OCI-LY7 (cell line): ENCODE results near the gene CTSV. TPM values are rescaled to one million over a fixed set of nuclear protein-coding genes. Genes with fewer than 3 reads are reported as not detected.

Experiments
- BruUV-seq: library from RNA; stranded (reverse); fragments of 400-500 nt; replicated peaks from 2 replicates; lab custom pipeline; 2021; lab: Mats Ljungman, UMichigan
- CTCF ChIA-PET: fragments of 300-600 bp; sonication (Branson Sonifier 250); formaldehyde crosslinking; loops from one replicate; lab custom pipeline; 2022; ENCODE audit warnings: antibody characterized with exemption; ENCODE audit not compliant: unreplicated experiment; lab: Charles Lee
- POLR2A ChIA-PET: fragments of 300-600 bp; sonication (Branson Sonifier 250); formaldehyde crosslinking; loops from one replicate; lab custom pipeline; 2022; ENCODE audit warnings: antibody characterized with exemption; lab: Charles Lee
- DNase-seq: peaks from one replicate; pipeline ENCODE4 v3.0.0-alpha.2; 2015; ENCODE audit warnings: low spot score
- H2AFZ ChIP-seq: fragments of 200-600 bp; sonication (generic), shearing (Covaris generic); 2 replicates; pipeline ENCODE4 v1.6.1; 2014; ENCODE audit warnings: mild to moderate bottlenecking, antibody characterized with exemption, low read length, moderate library complexity
- H3K27ac ChIP-seq: fragments of 200-600 bp; sonication (generic); 2 replicates; pipeline ENCODE4 v1.5.1; 2014; ENCODE audit warnings: mixed run types, low read depth, mild to moderate bottlenecking, moderate library complexity, low read length, inconsistent platforms; ENCODE audit not compliant: poor library complexity, severe bottlenecking
- H3K36me3 ChIP-seq: fragments of 200-600 bp; sonication (generic); 2 replicates; pipeline ENCODE4 v1.6.1; 2014; ENCODE audit warnings: mild to moderate bottlenecking, antibody characterized with exemption, low read length, moderate library complexity, mixed read lengths; ENCODE audit not compliant: insufficient read depth
- H3K4me1 ChIP-seq: fragments of 200-600 bp; sonication (generic); 2 replicates; pipeline ENCODE4 v1.5.1; 2014; ENCODE audit warnings: mild to moderate bottlenecking, low read length; ENCODE audit not compliant: insufficient read depth, poor library complexity, severe bottlenecking
- H3K4me2 ChIP-seq: fragments of 200-600 bp; sonication (generic); 2 replicates; pipeline ENCODE4 v1.6.1; 2014; ENCODE audit warnings: mild to moderate bottlenecking, low read length
- H3K4me3 ChIP-seq: fragments of 200-600 bp; sonication (generic); 2 replicates; pipeline ENCODE4 v1.5.1; 2014; ENCODE audit warnings: mild to moderate bottlenecking, low read depth, low read length; ENCODE audit not compliant: poor library complexity, severe bottlenecking
- H3K79me2 ChIP-seq: fragments of 200-600 bp; sonication (generic); 2 replicates; pipeline ENCODE4 v1.6.1; 2016; ENCODE audit warnings: low read depth, mild to moderate bottlenecking, low read length, moderate library complexity, mixed read lengths; ENCODE audit not compliant: insufficient read depth
- H3K9me2 ChIP-seq: fragments of 200-600 bp; sonication (generic); 2 replicates; pipeline ENCODE4 v1.6.1; 2016; ENCODE audit warnings: mild to moderate bottlenecking, low read length, mixed read lengths; ENCODE audit not compliant: insufficient read depth
- H3K9me3 ChIP-seq: fragments of 200-600 bp; sonication (generic); 2 replicates; pipeline ENCODE4 v1.6.1; 2014; ENCODE audit warnings: mild to moderate bottlenecking, mixed run types, low read length, mixed read lengths
- H4K20me1 ChIP-seq: fragments of 200-600 bp; sonication (generic); 2 replicates; pipeline ENCODE4 v1.6.1; 2014; ENCODE audit warnings: mild to moderate bottlenecking, antibody characterized with exemption, low read length, moderate library complexity, mixed read lengths; ENCODE audit not compliant: insufficient read depth
- EZH2phosphoT487 ChIP-seq: fragments of 200-600 bp; sonication (generic); IDR thresholded peaks from 2 replicates; pipeline ENCODE4 v1.6.1; 2018; ENCODE audit warnings: low read depth, borderline replicate concordance, mild to moderate bottlenecking, mixed run types, antibody characterized with exemption, low read length, moderate library complexity, mixed read lengths
- intact Hi-C: fragments of 100-400 bp; cut with micrococcal nuclease; formaldehyde crosslinking; loops from one replicate; pipeline ENCODE4 v1.10.0; 2022; ENCODE audit not compliant: unreplicated experiment
- total RNA-seq, 2 experiments: library from RNA; depleted of rRNA in 1 of 2; stranded (reverse); fragments of >200 nt in 1 of 2; shearing (Covaris generic) in 1 of 2; gene quantifications; 2 replicates each; pipeline ENCODE4 v1.2.3, GENCODE V29; 2014 to 2022
- TF ChIP-seq, protein P1 (sequence below): fragments of 200-600 bp; sonication (generic); conservative IDR thresholded peaks from 2 replicates; pipeline ENCODE4 v1.5.1; 2014; ENCODE audit warnings: mild to moderate bottlenecking, antibody characterized with exemption, low read length, moderate library complexity, mixed read lengths

Gene CTSV
- total RNA-seq, 2 experiments from 2014 or later = 0.25 to 1.3 TPM

DNA sequence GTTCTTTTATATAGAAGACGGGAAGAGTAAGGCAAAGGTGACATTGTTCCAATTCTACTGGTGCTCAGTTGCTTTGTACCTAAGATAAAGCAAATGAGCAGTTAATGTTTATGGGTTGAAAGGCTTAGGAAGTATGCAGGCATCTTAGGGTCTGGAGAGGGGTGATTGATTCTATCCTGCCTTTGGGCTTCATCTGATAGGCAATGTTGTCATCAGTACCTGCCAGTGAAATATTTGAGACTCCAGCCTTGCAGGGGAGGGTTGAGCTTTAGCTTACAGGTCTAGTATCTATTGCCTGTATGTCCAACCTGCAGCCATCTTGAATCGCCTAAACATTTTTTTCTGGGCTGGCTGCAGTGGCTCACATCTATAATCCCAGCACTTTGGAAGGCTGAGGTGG, 13.8 kb upstream of the CTSV start:
- Histone ChIP-seq H3K4me3 (no peak overlapping the region), H3K4me1 (no peaks in the 10 kb centered on the region), H2AFZ (no peak overlapping the region), H3K36me3 (no peaks in the 10 kb centered on the region), H3K79me2 (no peaks in the 10 kb centered on the region), H4K20me1 (no peaks in the 10 kb centered on the region), H3K9me2 (no peaks in the 10 kb centered on the region), H3K4me2 (no peak overlapping the region), H3K27ac (no peak overlapping the region), H3K9me3 (no peaks in the 10 kb centered on the region)
- CTCF ChIA-PET = no interaction called here
- TF ChIP-seq, protein P1, sequence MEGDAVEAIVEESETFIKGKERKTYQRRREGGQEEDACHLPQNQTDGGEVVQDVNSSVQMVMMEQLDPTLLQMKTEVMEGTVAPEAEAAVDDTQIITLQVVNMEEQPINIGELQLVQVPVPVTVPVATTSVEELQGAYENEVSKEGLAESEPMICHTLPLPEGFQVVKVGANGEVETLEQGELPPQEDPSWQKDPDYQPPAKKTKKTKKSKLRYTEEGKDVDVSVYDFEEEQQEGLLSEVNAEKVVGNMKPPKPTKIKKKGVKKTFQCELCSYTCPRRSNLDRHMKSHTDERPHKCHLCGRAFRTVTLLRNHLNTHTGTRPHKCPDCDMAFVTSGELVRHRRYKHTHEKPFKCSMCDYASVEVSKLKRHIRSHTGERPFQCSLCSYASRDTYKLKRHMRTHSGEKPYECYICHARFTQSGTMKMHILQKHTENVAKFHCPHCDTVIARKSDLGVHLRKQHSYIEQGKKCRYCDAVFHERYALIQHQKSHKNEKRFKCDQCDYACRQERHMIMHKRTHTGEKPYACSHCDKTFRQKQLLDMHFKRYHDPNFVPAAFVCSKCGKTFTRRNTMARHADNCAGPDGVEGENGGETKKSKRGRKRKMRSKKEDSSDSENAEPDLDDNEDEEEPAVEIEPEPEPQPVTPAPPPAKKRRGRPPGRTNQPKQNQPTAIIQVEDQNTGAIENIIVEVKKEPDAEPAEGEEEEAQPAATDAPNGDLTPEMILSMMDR = no peak
- no peak for TF ChIP-seq EZH2phosphoT487
- no peak for DNase-seq
- intact Hi-C loops = no loop called here
- POLR2A ChIA-PET = interaction anchor here (0.8 kb wide), 1 partner anchor 168 kb away, joined by 4 read pairs; no protein-coding TSS in a partner anchor
- BruUV-seq = no TSS peak

GRCh38 chr9:97046228-97046627, 7.3 kb upstream of the CTSV start:
- DNase-seq = no peak
- no peaks in the 10 kb centered on the region for H3K9me2 ChIP-seq
- no peak overlapping the region for H2AFZ ChIP-seq
- no peaks in the 10 kb centered on the region for H4K20me1 ChIP-seq
- POLR2A ChIA-PET = no interaction called here
- BruUV-seq = no TSS peak
- H3K4me2 ChIP-seq = no peak overlapping the region
- no peaks in the 10 kb centered on the region for H3K4me1 ChIP-seq
- H3K9me3 ChIP-seq = no peaks in the 10 kb centered on the region
- no peak overlapping the region for H3K4me3 ChIP-seq
- no peak overlapping the region for H3K27ac ChIP-seq
- CTCF ChIA-PET = no interaction called here
- intact Hi-C loops = no loop called here
- TF ChIP-seq, protein P1 = no peak
- TF ChIP-seq EZH2phosphoT487 = no peak
- H3K79me2 ChIP-seq = no peaks in the 10 kb centered on the region
- H3K36me3 ChIP-seq = no peaks in the 10 kb centered on the region

DNA sequence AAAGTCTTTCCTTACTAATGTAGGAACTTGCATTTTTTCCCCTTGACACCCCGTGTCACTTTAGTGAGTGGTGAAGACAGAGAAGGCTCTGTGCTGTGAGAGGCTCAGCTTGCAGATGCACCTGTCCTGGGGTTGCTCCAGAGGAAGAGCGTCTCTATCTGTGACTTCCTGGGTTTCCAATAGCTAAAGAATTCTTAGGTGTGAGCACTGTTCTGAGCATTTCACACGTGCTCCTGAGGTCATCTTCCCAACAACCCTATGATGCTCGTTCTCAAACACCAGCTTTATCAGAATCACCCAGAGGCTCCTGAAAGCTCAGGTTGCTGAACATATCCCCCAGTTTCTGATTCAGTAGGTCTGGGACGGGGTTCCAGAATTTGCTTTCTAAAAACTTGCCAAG, 6.4 kb upstream of the CTSV start:
- Histone ChIP-seq H3K9me2 (no peaks in the 10 kb centered on the region), H3K4me3 (no peak overlapping the region), H3K27ac (no peak overlapping the region), H3K79me2 (no peaks in the 10 kb centered on the region), H3K36me3 (no peaks in the 10 kb centered on the region), H4K20me1 (no peaks in the 10 kb centered on the region), H2AFZ (no peak overlapping the region), H3K4me1 (no peaks in the 10 kb centered on the region), H3K4me2 (no peak overlapping the region), H3K9me3 (no peaks in the 10 kb centered on the region)
- intact Hi-C loops = no loop called here
- no peak for TF ChIP-seq EZH2phosphoT487
- TF ChIP-seq, protein P1 = no peak
- CTCF ChIA-PET = no interaction called here
- POLR2A ChIA-PET = no interaction called here
- BruUV-seq = no TSS peak
- DNase-seq = no peak
